K562 (cell line): ENCODE data around the gene CPN2. TPM values are rescaled to one million over a fixed set of nuclear protein-coding genes. Genes with fewer than 3 reads are reported as not detected.
A peak's percentile ranks its signal among the peaks of the same experiment; 100 is the strongest.

Experiments
- MEIS2 ChIP-seq: fragments of 450-650 bp; IDR thresholded peaks from 2 replicates; pipeline ENCODE4 v1.6.1; 2014; ENCODE audit warnings: mild to moderate bottlenecking; ENCODE audit not compliant: partially characterized antibody
- PBX2 ChIP-seq, 2 experiments: IDR thresholded peaks in 1 of 2; conservative IDR thresholded peaks in 1 of 2; 2 replicates each; pipeline ENCODE4 v1.6.1; 2016; ENCODE audit warnings: low read depth in 2 of 2, mild to moderate bottlenecking in 1 of 2, missing compliant biosample characterization in 1 of 2, missing genetic modification characterization in 1 of 2, moderate library complexity in 1 of 2
- PKNOX1 ChIP-seq: fragments of 450-650 bp; IDR thresholded peaks from 2 replicates; pipeline ENCODE4 v1.6.1; 2016
- RAD21 ChIP-seq, 2 experiments: fragments of 250-450 bp in 1 of 2; fragments of 450-650 bp in 1 of 2; sonication (Bioruptor Pico) in 1 of 2; formaldehyde crosslinking in 1 of 2; IDR thresholded peaks in 1 of 2; conservative IDR thresholded peaks in 1 of 2; 2 replicates each; pipeline versions ENCODE4 v1.4.0 to v1.8.0; 2020 to 2022; ENCODE audit warnings: mild to moderate bottlenecking in 2 of 2, moderate library complexity in 1 of 2
- polyA plus RNA-seq, 8 experiments: library from polyadenylated mRNA; depleted of rRNA in 4 of 8; stranded (reverse) in 5 of 8; unstranded in 3 of 8; fragments of >200 nt; fragmentation: Nextera tagmentation in 2 of 8; fragmentation: Illumina TruSeq in 1 of 8; extraction: Ambion mirVana in 2 of 8; extraction: Trizol in 1 of 8; gene quantifications; 2 replicates each; pipeline versions ENCODE4 v1.2.1 to v1.2.3, GENCODE V29; 2011 to 2014; ENCODE audit warnings: inconsistent platforms in 1 of 8, missing spikeins in 1 of 8
- total RNA-seq, 7 experiments: library from RNA; depleted of rRNA in 6 of 7; stranded (reverse); fragments of >200 nt in 6 of 7; fragmentation: Illumina TruSeq in 2 of 7; extraction: Trizol in 2 of 7; gene quantifications; 2 replicates each; pipeline versions ENCODE4 v1.2.1 to v1.2.3, GENCODE V29; 2011 to 2021; ENCODE audit warnings: low replicate concordance in 1 of 7

CPN2 gene
- total and polyA plus RNA-seq, 9 of the 15 experiments (the other 6 are each of a cell fraction or from before 2014, with no cell fraction given): not detected

DNA sequence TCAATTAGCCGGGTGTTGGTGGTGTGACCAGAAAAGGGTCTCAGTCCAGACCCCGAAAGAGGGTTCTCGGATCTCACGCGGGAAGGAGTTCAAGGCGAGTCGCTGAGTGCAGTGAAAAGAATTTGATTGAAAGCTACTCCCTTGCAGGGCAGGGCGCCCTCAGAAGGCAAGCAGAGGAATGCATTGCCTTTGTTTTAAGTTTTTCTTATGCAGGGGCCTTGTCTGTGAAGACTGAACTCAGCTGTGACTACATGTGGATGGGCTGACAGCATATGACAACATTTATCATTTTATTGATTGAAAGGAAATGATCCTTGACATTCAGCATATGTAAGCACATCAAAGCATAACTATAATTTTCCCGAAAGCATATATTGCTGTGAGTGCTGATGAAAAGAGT, 11.8 kb downstream of the CPN2 start (continued):
- TF ChIP-seq PBX2 (CRISPR knock-in tag; IDR thresholded peaks at IDR 0.05; ENCODE audit: low read depth) (no peak), PBX2 (tag; conservative IDR thresholded peaks at IDR 0.05; ENCODE audit: low read depth) (0 out of 2 replicates have a peak, but pooled peaks have one; percentile 16), MEIS2 (peak; percentile 2), PKNOX1 (peak; percentile 83), RAD21 (CRISPR knock-in tag; conservative IDR thresholded peaks at IDR 0.05 in 1 of 2, IDR thresholded peaks at IDR 0.05 in 1 of 2) (peak in 1 of 2 experiments; percentile 53; a peak in 2 of 4 replicates)
